ENCODE data around the gene ERMP1.

GRCh38 chr9:5799314-5799713 lies 33.6 kb downstream of the ERMP1 start:
- TF ChIP-seq POLR2A (IDR thresholded peaks at IDR 0.05; ENCODE audit: low read depth, low read length) (no peak), POLR2AphosphoS5 (IDR thresholded peaks at IDR 0.05; ENCODE audit: low read depth, low read length) (no peak)

All from GM12892 (cell line).